HepG2 (cell line): ENCODE data around the gene MTHFD2L. TPM values are rescaled to one million over a fixed set of nuclear protein-coding genes. Genes with fewer than 3 reads are reported as not detected.

Source experiments
- AHR ChIP-seq: IDR thresholded peaks from 2 replicates; pipeline ENCODE4 v1.6.1; 2018; ENCODE audit warnings: missing genetic modification reagents, missing compliant biosample characterization
- CSRNP1 ChIP-seq: sonication (generic); formaldehyde crosslinking; IDR thresholded peaks from 2 replicates; pipeline ENCODE4 v1.8.1; 2023; ENCODE audit warnings: mild to moderate bottlenecking, missing genetic modification reagents
- ELF1 ChIP-seq: sonication (generic); formaldehyde crosslinking; IDR thresholded peaks from 2 replicates; pipeline ENCODE4 v1.4.0; 2020; ENCODE audit warnings: missing genetic modification reagents
- FOXJ3 ChIP-seq: sonication (generic); formaldehyde crosslinking; IDR thresholded peaks from 2 replicates; pipeline ENCODE4 v1.4.0; 2020; ENCODE audit warnings: missing genetic modification reagents, mild to moderate bottlenecking, borderline replicate concordance
- GATAD2A ChIP-seq: IDR thresholded peaks from 2 replicates; pipeline ENCODE4 v1.6.1; 2016
- IKZF1 ChIP-seq: fragments of 450-650 bp; IDR thresholded peaks from 2 replicates; pipeline ENCODE4 v1.7.1; 2016
- IRF2 ChIP-seq: IDR thresholded peaks from 2 replicates; pipeline ENCODE4 v1.6.1; 2018; ENCODE audit warnings: missing genetic modification reagents, missing compliant biosample characterization
- MTF2 ChIP-seq: sonication (generic); formaldehyde crosslinking; IDR thresholded peaks from 2 replicates; pipeline ENCODE4 v1.5.0; 2020; ENCODE audit warnings: missing genetic modification reagents, borderline replicate concordance
- NR2F6 ChIP-seq, 2 experiments: IDR thresholded peaks; 2 replicates each; pipeline ENCODE4 v1.6.1; 2016; ENCODE audit warnings: antibody characterized with exemption in 1 of 2, mild to moderate bottlenecking in 1 of 2
- PHF21A ChIP-seq: sonication (generic); formaldehyde crosslinking; IDR thresholded peaks from 2 replicates; pipeline ENCODE4 v1.5.0; 2020; ENCODE audit warnings: mild to moderate bottlenecking, missing genetic modification reagents
- SNAPC2 ChIP-seq: sonication (generic); formaldehyde crosslinking; IDR thresholded peaks from 2 replicates; pipeline ENCODE4 v1.8.1; 2022; ENCODE audit warnings: mild to moderate bottlenecking, missing genetic modification reagents
- SPEN ChIP-seq: sonication (generic); formaldehyde crosslinking; IDR thresholded peaks from 2 replicates; pipeline ENCODE4 v1.5.1; 2020; ENCODE audit warnings: low read depth, mild to moderate bottlenecking, missing genetic modification reagents
- STAT5B ChIP-seq: sonication (generic); formaldehyde crosslinking; IDR thresholded peaks from 2 replicates; pipeline ENCODE4 v1.4.0; 2020; ENCODE audit warnings: missing genetic modification reagents
- TBP ChIP-seq: sonication (generic); formaldehyde crosslinking; IDR thresholded peaks from 2 replicates; pipeline ENCODE4 v1.5.0; 2020; ENCODE audit warnings: missing genetic modification reagents
- TBX3 ChIP-seq: fragments of 450-650 bp; IDR thresholded peaks from 2 replicates; pipeline ENCODE4 v1.6.1; 2017; ENCODE audit warnings: antibody characterized with exemption, mild to moderate bottlenecking, inconsistent platforms, borderline replicate concordance
- TIGD3 ChIP-seq: sonication (generic); formaldehyde crosslinking; IDR thresholded peaks from 2 replicates; pipeline ENCODE4 v1.5.1; 2020; ENCODE audit warnings: mild to moderate bottlenecking, missing genetic modification reagents, borderline replicate concordance
- XBP1 ChIP-seq: sonication (generic); formaldehyde crosslinking; IDR thresholded peaks from 2 replicates; pipeline ENCODE4 v1.5.0; 2020; ENCODE audit warnings: missing genetic modification reagents
- ZKSCAN1 ChIP-seq: fragments of 150-350 bp; IDR thresholded peaks from 2 replicates; pipeline ENCODE4 v1.6.1; 2014; ENCODE audit warnings: low read length
- ZMYM2 ChIP-seq: sonication (generic); formaldehyde crosslinking; IDR thresholded peaks from 2 replicates; pipeline ENCODE4 v1.8.0; 2022; ENCODE audit warnings: mild to moderate bottlenecking, missing genetic modification reagents
- ZNF256 ChIP-seq: sonication (generic); formaldehyde crosslinking; conservative IDR thresholded peaks from 2 replicates; pipeline ENCODE4 v1.4.0; 2020; ENCODE audit warnings: missing genetic modification reagents
- ZNF260 ChIP-seq: sonication (generic); formaldehyde crosslinking; IDR thresholded peaks from 2 replicates; pipeline ENCODE4 v1.4.0; 2020; ENCODE audit warnings: missing genetic modification reagents, low read depth, mild to moderate bottlenecking, borderline replicate concordance
- ZNF264 ChIP-seq: sonication (generic); formaldehyde crosslinking; IDR thresholded peaks from 2 replicates; pipeline ENCODE4 v1.4.0; 2020; ENCODE audit warnings: missing genetic modification reagents
- ZNF335 ChIP-seq: sonication (generic); formaldehyde crosslinking; IDR thresholded peaks from 2 replicates; pipeline ENCODE4 v1.4.0; 2020; ENCODE audit warnings: missing genetic modification reagents
- ZNF441 ChIP-seq: sonication (generic); formaldehyde crosslinking; IDR thresholded peaks from 2 replicates; pipeline ENCODE4 v1.7.0; 2021; ENCODE audit warnings: missing genetic modification reagents, borderline replicate concordance
- ZNF709 ChIP-seq: sonication (generic); formaldehyde crosslinking; IDR thresholded peaks from 2 replicates; pipeline ENCODE4 v1.5.0; 2020; ENCODE audit warnings: mild to moderate bottlenecking, missing genetic modification reagents
- ZNF772 ChIP-seq: sonication (generic); formaldehyde crosslinking; IDR thresholded peaks from 2 replicates; pipeline ENCODE4 v1.5.0; 2020; ENCODE audit warnings: mild to moderate bottlenecking, missing genetic modification reagents
- ZNF816 ChIP-seq: sonication (generic); formaldehyde crosslinking; IDR thresholded peaks from 2 replicates; pipeline ENCODE4 v1.8.0; 2022; ENCODE audit warnings: missing genetic modification reagents, mild to moderate bottlenecking, borderline replicate concordance
- ZSCAN25 ChIP-seq: sonication (generic); formaldehyde crosslinking; IDR thresholded peaks from 2 replicates; pipeline ENCODE4 v1.8.0; 2022; ENCODE audit warnings: mild to moderate bottlenecking, missing genetic modification reagents
- polyA plus RNA-seq, 8 experiments: library from polyadenylated mRNA; depleted of rRNA in 3 of 8; stranded (reverse) in 7 of 8; unstranded in 1 of 8; fragments of >200 nt; fragmentation: Illumina TruSeq in 4 of 8; extraction: Trizol in 4 of 8; gene quantifications; 2 replicates each; pipeline versions ENCODE4 v1.2.1 to v1.2.3, GENCODE V29; 2011 to 2016; ENCODE audit warnings: low read depth in 4 of 8, missing spikeins in 1 of 8, mixed read lengths in 1 of 8; ENCODE audit not compliant: insufficient read depth in 1 of 8
- total RNA-seq, 5 experiments: library from RNA; depleted of rRNA; stranded (reverse); fragments of >200 nt; fragmentation: Illumina TruSeq; extraction: Trizol; gene quantifications; 2 replicates each; pipeline ENCODE4 v1.2.3, GENCODE V29; 2016; ENCODE audit warnings: low read depth in 1 of 5
- TF ChIP-seq, protein P1 (sequence below): sonication (generic); formaldehyde crosslinking; IDR thresholded peaks from 2 replicates; pipeline ENCODE4 v1.4.0; 2020; ENCODE audit warnings: mild to moderate bottlenecking, low read depth, missing genetic modification reagents
- TF ChIP-seq, protein P2 (sequence below): IDR thresholded peaks from 2 replicates; pipeline ENCODE4 v1.6.1; 2012; ENCODE audit warnings: inconsistent platforms

The MTHFD2L gene
- total and polyA plus RNA-seq, 2 of the 13 experiments (the other 11 are each of a cell fraction or from before 2014, with no cell fraction given): 10.5 to 14.9 TPM

DNA sequence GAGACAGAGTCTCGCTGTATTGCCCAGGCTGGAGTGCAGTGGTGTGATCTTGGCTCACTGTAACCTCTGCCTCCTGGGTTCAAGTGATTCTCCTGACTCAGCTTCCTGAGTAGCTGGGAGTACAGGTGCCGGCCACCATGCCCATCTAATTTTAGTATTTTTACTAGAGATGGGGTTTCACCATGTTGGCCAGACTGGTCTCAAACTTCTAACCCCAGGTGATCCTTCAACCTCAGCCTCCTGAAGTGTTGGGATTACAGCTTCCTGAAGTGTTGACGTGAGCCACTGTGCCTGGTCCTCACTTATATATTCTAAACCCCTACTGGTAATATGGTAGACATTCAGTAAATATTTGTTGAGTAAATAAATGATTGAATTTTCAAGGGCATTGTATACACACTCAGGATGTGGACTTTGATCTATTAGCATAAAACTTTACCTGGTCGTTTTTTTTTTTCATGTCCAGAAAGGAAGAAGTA, 33.0 kb downstream of the MTHFD2L start (continued):
- TF ChIP-seq STAT5B (CRISPR knock-in tag): no peak
- no peak for TF ChIP-seq ZNF335
- TF ChIP-seq ZKSCAN1: no peak
- TF ChIP-seq ZNF772 (CRISPR knock-in tag): no peak
- TF ChIP-seq IRF2 (CRISPR knock-in tag): peak; percentile 56; the same call in 1 of the 2 replicates
- TF ChIP-seq, protein P1, sequence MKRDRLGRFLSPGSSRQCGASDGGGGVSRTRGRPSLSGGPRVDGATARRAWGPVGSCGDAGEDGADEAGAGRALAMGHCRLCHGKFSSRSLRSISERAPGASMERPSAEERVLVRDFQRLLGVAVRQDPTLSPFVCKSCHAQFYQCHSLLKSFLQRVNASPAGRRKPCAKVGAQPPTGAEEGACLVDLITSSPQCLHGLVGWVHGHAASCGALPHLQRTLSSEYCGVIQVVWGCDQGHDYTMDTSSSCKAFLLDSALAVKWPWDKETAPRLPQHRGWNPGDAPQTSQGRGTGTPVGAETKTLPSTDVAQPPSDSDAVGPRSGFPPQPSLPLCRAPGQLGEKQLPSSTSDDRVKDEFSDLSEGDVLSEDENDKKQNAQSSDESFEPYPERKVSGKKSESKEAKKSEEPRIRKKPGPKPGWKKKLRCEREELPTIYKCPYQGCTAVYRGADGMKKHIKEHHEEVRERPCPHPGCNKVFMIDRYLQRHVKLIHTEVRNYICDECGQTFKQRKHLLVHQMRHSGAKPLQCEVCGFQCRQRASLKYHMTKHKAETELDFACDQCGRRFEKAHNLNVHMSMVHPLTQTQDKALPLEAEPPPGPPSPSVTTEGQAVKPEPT (CRISPR knock-in tag): no peak
- TF ChIP-seq ELF1 (CRISPR knock-in tag): no peak
- no peak for TF ChIP-seq ZNF256
- no peak for TF ChIP-seq ZSCAN25 (CRISPR knock-in tag)
- 0 out of 2 replicates have a peak, but pooled peaks have one; percentile 30 for TF ChIP-seq PHF21A (CRISPR knock-in tag)
- TF ChIP-seq AHR: no peak
- TF ChIP-seq XBP1 (CRISPR knock-in tag): no peak
- 0 out of 2 replicates have a peak, but pooled peaks have one; percentile 19 for TF ChIP-seq ZNF264
- TF ChIP-seq ZNF816: no peak
- TF ChIP-seq, protein P2, sequence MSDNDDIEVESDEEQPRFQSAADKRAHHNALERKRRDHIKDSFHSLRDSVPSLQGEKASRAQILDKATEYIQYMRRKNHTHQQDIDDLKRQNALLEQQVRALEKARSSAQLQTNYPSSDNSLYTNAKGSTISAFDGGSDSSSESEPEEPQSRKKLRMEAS: no peak
- TF ChIP-seq ZNF441 (CRISPR knock-in tag): no peak
- TF ChIP-seq TBP: no peak
- TF ChIP-seq MTF2: no peak
- peak; percentile 93 for TF ChIP-seq ZMYM2 (CRISPR knock-in tag)
- TF ChIP-seq GATAD2A (CRISPR knock-in tag): peak; percentile 83
- no peak for TF ChIP-seq TIGD3 (CRISPR knock-in tag)
- no peak for TF ChIP-seq CSRNP1 (CRISPR knock-in tag)
- TF ChIP-seq NR2F6 (IDR thresholded peaks at IDR 0.05): peak; percentile 50; the same call in 1 of the 2 replicates
- no peak for TF ChIP-seq NR2F6 (CRISPR knock-in tag; IDR thresholded peaks at IDR 0.05)
- peak; percentile 78; the same call in 1 of the 2 replicates for TF ChIP-seq FOXJ3 (CRISPR knock-in tag)
- peak; percentile 86; the same call in 1 of the 2 replicates for TF ChIP-seq TBX3
- no peak for TF ChIP-seq SPEN (CRISPR knock-in tag)
- TF ChIP-seq ZNF709 (CRISPR knock-in tag): no peak
- no peak for TF ChIP-seq ZNF260 (CRISPR knock-in tag)
- TF ChIP-seq IKZF1: no peak
- no peak for TF ChIP-seq SNAPC2 (CRISPR knock-in tag)
